ENCODE measurements around the gene GSG1L2.

- TF ChIP-seq EZH2 (IDR thresholded peaks at IDR 0.05) (no peak), POLR2AphosphoS5 (IDR thresholded peaks at IDR 0.05; ENCODE audit: borderline replicate concordance, low read depth, low read length) (no peak)
Measured at GRCh38 chr17:9765322-9765721, 56.6 kb downstream of the GSG1L2 start.
